Neuronal stem cell (in vitro differentiated cells): ENCODE measurements around the gene AFAP1L2.

Experiments
- DNase-seq: peaks from one replicate; pipeline ENCODE4 v3.0.0-alpha.2; 2013; ENCODE audit warnings: low spot score
- H2AFZ ChIP-seq: one replicate; pipeline ENCODE4 v1.6.1; 2013; ENCODE audit warnings: mild to moderate bottlenecking, low read length, inconsistent platforms
- H2AK5ac ChIP-seq: 2 replicates; pipeline ENCODE4 v1.6.1; 2013; ENCODE audit warnings: low read depth, mild to moderate bottlenecking, inconsistent platforms, low read length, moderate library complexity, mixed read lengths
- H2BK120ac ChIP-seq: 2 replicates; pipeline ENCODE4 v1.6.1; 2013; ENCODE audit warnings: low read depth, mild to moderate bottlenecking, inconsistent platforms, low read length, moderate library complexity, mixed read lengths
- H2BK12ac ChIP-seq: one replicate; pipeline ENCODE4 v1.6.1; 2013; ENCODE audit warnings: low read length, inconsistent platforms
- H2BK15ac ChIP-seq: 2 replicates; pipeline ENCODE4 v1.6.1; 2013; ENCODE audit warnings: mild to moderate bottlenecking, low read length, inconsistent platforms, mixed read lengths
- H2BK5ac ChIP-seq: one replicate; pipeline ENCODE4 v1.6.1; 2013; ENCODE audit warnings: inconsistent platforms, mild to moderate bottlenecking, low read length, moderate library complexity
- H3K14ac ChIP-seq: one replicate; pipeline ENCODE4 v1.6.1; 2013; ENCODE audit warnings: low read length, inconsistent platforms
- H3K18ac ChIP-seq: 2 replicates; pipeline ENCODE4 v1.6.1; 2013; ENCODE audit warnings: low read length, inconsistent platforms
- H3K23ac ChIP-seq: 2 replicates; pipeline ENCODE4 v1.6.1; 2013; ENCODE audit warnings: low read depth, mild to moderate bottlenecking, mixed read lengths, low read length, inconsistent platforms; ENCODE audit not compliant: poor library complexity
- H3K27ac ChIP-seq: replicated peaks from 3 replicates; pipeline ENCODE4 v1.5.1; 2013; ENCODE audit warnings: low read length, inconsistent platforms
- H3K27me3 ChIP-seq, 3 experiments: 2 replicates each; pipeline ENCODE4 v1.6.1; 2013; ENCODE audit warnings: low read length in 3 of 3, mild to moderate bottlenecking in 2 of 3, inconsistent platforms in 1 of 3, low read depth in 1 of 3, mixed read lengths in 1 of 3, moderate library complexity in 1 of 3; ENCODE audit not compliant: control insufficient read depth in 3 of 3, insufficient read depth in 3 of 3
- H3K36me3 ChIP-seq, 2 donors: replicated peaks in 1 of 2; 2 replicates each; pipeline ENCODE4 v1.6.1; 2013; ENCODE audit warnings: low read length in 2 of 2; ENCODE audit not compliant: control insufficient read depth in 2 of 2, insufficient read depth in 2 of 2
- H3K4ac ChIP-seq: 2 replicates; pipeline ENCODE4 v1.6.1; 2013; ENCODE audit warnings: inconsistent platforms, mild to moderate bottlenecking, low read length, moderate library complexity
- H3K4me1 ChIP-seq, 2 donors: 1 replicate in 1 of 2; 2 replicates in 1 of 2; pipeline ENCODE4 v1.6.1; 2013; ENCODE audit warnings: low read length in 2 of 2, low read depth in 1 of 2; ENCODE audit not compliant: control insufficient read depth in 2 of 2, insufficient read depth in 1 of 2
- H3K4me2 ChIP-seq: one replicate; pipeline ENCODE4 v1.6.1; 2013; ENCODE audit warnings: mild to moderate bottlenecking, low read length, inconsistent platforms; ENCODE audit not compliant: insufficient read depth, poor library complexity, severe bottlenecking
- H3K4me3 ChIP-seq, 2 donors: 2 replicates each; pipeline ENCODE4 v1.5.1; 2013; ENCODE audit warnings: low read length in 2 of 2, mild to moderate bottlenecking in 2 of 2, inconsistent platforms in 1 of 2, moderate library complexity in 1 of 2
- H3K79me1 ChIP-seq: one replicate; pipeline ENCODE4 v1.6.1; 2013; ENCODE audit warnings: low read depth, mild to moderate bottlenecking, inconsistent platforms, low read length, moderate library complexity
- H3K9ac ChIP-seq: one replicate; pipeline ENCODE4 v1.6.1; 2013; ENCODE audit warnings: mild to moderate bottlenecking, low read depth, low read length, inconsistent platforms; ENCODE audit not compliant: poor library complexity
- H3K9me3 ChIP-seq, 2 donors: replicated peaks in 1 of 2; 2 replicates each; pipeline versions ENCODE3 to v1.6.1; 2013; ENCODE audit warnings: low read length in 2 of 2, mild to moderate bottlenecking in 2 of 2, inconsistent platforms in 1 of 2, low read depth in 1 of 2, mixed read lengths in 1 of 2, moderate library complexity in 1 of 2; ENCODE audit not compliant: control insufficient read depth in 2 of 2, insufficient read depth in 1 of 2
- H4K8ac ChIP-seq: one replicate; pipeline ENCODE4 v1.6.1; 2013; ENCODE audit warnings: low read depth, mild to moderate bottlenecking, inconsistent platforms, low read length, moderate library complexity
- H4K91ac ChIP-seq: one replicate; pipeline ENCODE4 v1.6.1; 2013; ENCODE audit warnings: low read length, low read depth, mild to moderate bottlenecking, inconsistent platforms; ENCODE audit not compliant: poor library complexity
- WGBS, 2 donors: extraction: QIAGEN DNeasy Blood & Tissue Kit; methylation state at CpG; one replicate each; pipeline ENCODE4 v1.1.7; 2013; ENCODE audit warnings: missing lambda C conversion rate in 2 of 2, mixed read lengths in 1 of 2; ENCODE audit not compliant: insufficient read length in 2 of 2, insufficient replicate concordance in 1 of 2; ENCODE audit errors: extremely low coverage in 2 of 2; 5-methylcytosine and 5-hydroxymethylcytosine counted together

Gene AFAP1L2

DNA sequence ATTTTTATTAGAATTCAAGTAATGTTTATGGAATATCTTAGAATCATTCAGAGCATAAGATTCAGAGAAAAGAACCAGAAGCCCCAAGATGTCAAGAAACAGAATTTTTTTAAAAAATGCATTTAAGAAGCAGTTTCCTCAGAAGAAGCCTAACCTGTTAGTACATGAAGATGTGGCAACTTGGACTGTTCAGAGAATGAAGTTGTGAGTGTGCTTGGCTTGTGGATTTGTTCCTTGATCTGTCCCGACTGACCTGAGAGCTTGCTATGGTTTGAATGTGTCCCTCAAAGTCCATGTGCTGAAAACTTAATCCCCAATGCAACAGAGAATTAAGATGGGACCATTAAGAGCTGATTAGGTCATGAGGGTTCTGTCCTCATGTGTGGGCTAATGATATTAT lies 13.8 kb upstream of the AFAP1L2 start:
- Histone ChIP-seq H3K4me2 (no peak overlapping the region), H4K91ac (no peak overlapping the region), H3K4me1 (no peaks in the 10 kb centered on the region), H2AFZ (no peak overlapping the region), H2BK15ac (no peak overlapping the region), H3K36me3 (no peaks in the 10 kb centered on the region), H3K4ac (no peak overlapping the region), H3K27me3 (peaks cover 0 to 20% (median 0%) of the 10 kb centered on the region in 3 experiments), H2AK5ac (no peak overlapping the region), H2BK12ac (no peak overlapping the region), H3K9me3 (no peaks in the 10 kb centered on the region), H3K79me1 (no peaks in the 10 kb centered on the region), H3K9ac (no peak overlapping the region), H3K4me3 (no peak overlapping the region), H2BK120ac (no peak overlapping the region), H3K14ac (no peak overlapping the region), H4K8ac (no peak overlapping the region), H3K18ac (no peak overlapping the region), H2BK5ac (no peak overlapping the region), H3K23ac (no peak overlapping the region), H3K27ac (no peak overlapping the region)
- no CpG with 5 or more reads among the region's 1 CpG for WGBS, 2 donors
- DNase-seq = no peak

DNA sequence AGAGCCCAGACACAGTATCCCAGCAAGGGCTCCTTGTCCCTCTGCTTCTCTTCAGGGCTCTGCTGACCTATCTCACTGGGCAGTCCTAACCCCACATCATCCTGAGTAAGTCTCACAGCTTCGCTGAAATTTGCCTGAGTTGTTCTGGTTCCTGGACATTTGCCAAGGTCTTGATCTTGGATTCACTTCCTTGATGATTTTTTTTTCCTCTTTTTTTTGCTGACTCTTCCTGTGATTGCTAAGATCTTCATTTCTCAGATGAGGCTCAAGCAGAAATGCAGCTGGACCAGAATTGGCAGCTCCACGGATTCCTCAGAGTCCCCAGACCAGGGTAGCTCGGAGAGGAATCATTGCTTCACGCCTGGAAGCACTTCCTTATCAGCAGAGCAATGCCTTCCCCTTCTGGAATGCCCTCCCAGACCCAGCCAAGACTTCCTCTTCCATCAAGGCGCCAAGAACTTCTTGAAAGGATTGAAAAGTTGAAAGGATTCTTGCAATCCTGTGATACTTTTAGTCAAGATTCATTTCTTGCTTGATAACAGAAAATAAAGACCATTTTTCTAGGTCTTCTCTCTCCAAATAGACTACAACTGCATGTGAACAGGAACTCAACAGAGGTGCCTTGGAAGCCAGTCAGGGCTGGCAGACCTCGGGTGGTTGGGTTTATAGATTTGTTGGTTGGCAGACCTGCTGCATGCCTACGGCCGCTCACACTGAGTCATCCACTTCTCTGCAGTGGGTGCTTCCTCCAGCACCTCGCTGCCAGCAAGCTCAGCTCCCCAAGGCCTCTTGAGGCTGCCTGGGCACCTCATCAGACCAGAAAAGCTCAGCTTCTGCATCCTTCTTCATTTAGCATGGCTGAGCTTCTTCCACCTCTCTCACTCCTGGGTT lies 8.8 kb upstream of the AFAP1L2 start:
- H3K4me3 ChIP-seq = no peak overlapping the region
- H4K8ac ChIP-seq = no peak overlapping the region
- no peak overlapping the region for H3K27ac ChIP-seq
- no peak overlapping the region for H2BK120ac ChIP-seq
- H3K23ac ChIP-seq = no peak overlapping the region
- H3K4me2 ChIP-seq = no peak overlapping the region
- no peaks in the 10 kb centered on the region for H3K36me3 ChIP-seq
- H2BK15ac ChIP-seq = no peak overlapping the region
- H2AK5ac ChIP-seq = no peak overlapping the region
- H3K18ac ChIP-seq = peak overlapping the region; percentile 85
- DNase-seq = no peak
- H3K79me1 ChIP-seq = no peaks in the 10 kb centered on the region
- H3K4ac ChIP-seq = no peak overlapping the region
- peaks cover 1 to 9% of the 10 kb centered on the region in 2 donors for H3K4me1 ChIP-seq
- H2BK5ac ChIP-seq = no peak overlapping the region
- peaks cover 0 to 50% (median 0%) of the 10 kb centered on the region in 3 experiments for H3K27me3 ChIP-seq
- no peak overlapping the region for H2AFZ ChIP-seq
- H3K9me3 ChIP-seq = no peaks in the 10 kb centered on the region
- H2BK12ac ChIP-seq = no peak overlapping the region
- H4K91ac ChIP-seq = no peak overlapping the region
- no peak overlapping the region for H3K14ac ChIP-seq
- no CpG with 5 or more reads among the region's 9 CpGs for WGBS, 2 donors
- H3K9ac ChIP-seq = no peak overlapping the region

DNA sequence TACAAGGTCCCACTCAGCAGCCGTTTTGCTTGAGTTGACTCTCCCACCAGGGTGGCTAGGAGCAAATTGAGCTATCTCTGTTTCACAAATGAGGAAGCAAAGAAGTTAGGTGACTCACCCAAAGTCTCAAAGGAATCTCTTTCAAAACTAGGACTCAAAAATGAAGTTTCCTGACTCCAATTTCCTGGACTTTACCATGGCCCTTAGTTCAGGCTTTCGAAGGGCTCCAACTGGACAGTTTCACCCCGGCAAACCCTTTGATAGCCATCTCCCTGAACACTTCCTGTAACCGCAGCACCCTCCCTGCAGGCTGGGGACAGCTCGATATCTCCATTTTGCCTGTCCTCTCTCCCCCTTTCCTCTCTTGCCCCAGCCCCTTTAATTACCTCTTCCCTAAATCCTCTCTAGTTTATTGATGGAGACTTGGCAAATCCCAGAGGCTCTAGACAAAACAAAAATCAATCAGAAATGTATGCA lies 4.7 kb upstream of the AFAP1L2 start:
- Histone ChIP-seq H3K4ac (no peak overlapping the region), H2BK5ac (no peak overlapping the region), H3K14ac (no peak overlapping the region), H3K9ac (no peak overlapping the region), H3K4me3 (no peak overlapping the region), H4K8ac (no peak overlapping the region), H3K4me2 (no peak overlapping the region), H4K91ac (no peak overlapping the region), H3K36me3 (no peaks in the 10 kb centered on the region), H3K9me3 (no peaks in the 10 kb centered on the region), H2AFZ (peak overlapping the region; percentile 76), H2AK5ac (no peak overlapping the region), H3K27ac (no peak overlapping the region), H2BK12ac (no peak overlapping the region), H3K23ac (no peak overlapping the region), H3K4me1 (peaks cover 2 to 12% of the 10 kb centered on the region in 2 donors), H3K79me1 (no peaks in the 10 kb centered on the region), H3K27me3 (peaks cover 10 to 72% (median 16%) of the 10 kb centered on the region in 3 experiments), H3K18ac (no peak overlapping the region), H2BK120ac (no peak overlapping the region), H2BK15ac (no peak overlapping the region)
- DNase-seq = no peak
- WGBS, 2 donors = no CpG with 5 or more reads among the region's 5 CpGs

DNA sequence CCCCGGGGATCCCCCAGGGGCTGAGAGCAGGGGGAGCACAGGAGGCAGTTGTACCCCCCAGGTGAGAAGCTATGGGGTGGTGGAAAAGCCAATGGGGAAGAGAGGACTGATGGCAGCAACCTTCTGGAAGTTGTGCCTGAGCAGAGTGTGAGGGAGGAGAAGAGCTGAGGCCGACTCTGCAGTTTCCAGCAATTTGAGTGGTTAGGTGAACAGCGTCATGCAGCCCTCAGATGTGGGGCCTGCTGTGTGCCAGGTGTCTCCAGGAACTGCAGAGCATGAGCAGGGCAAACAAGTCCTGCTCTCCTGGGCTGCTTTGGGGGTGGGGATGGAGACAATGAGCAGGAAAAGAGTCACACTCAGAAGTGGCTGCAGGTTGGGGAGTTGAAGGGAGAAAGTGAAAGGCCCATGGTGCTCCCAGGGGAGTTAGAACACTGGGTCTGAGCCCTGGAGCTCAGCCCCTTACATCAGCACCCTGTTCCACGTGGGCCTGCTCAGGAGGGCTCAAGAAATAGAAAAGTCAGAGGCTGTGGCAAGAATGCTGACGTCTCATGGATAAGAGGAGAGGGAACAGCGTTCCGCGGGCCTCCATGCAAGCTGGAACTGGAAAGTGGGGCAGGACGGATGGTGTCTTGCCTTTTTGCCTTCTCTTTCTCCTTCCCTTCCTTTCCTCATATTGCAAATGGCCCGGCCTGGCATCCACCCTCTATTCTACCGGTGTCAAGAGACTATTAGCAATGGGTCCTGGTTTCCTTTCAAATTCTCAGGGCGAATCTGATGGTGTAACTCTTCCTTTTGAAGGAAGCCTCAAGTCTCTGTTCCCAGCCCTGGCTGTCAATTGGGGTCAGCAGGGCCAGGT lies 4.0 kb upstream of the AFAP1L2 start:
- H3K9ac ChIP-seq = no peak overlapping the region
- peak overlapping the region; percentile 70 for H2BK15ac ChIP-seq
- peaks cover 10 to 78% (median 22%) of the 10 kb centered on the region in 3 experiments for H3K27me3 ChIP-seq
- peak overlapping the region; percentile 37 for H2AK5ac ChIP-seq
- no peak for DNase-seq
- H2AFZ ChIP-seq = peak overlapping the region; percentile 76
- peaks cover 2 to 14% of the 10 kb centered on the region in 2 donors for H3K4me1 ChIP-seq
- H3K4me2 ChIP-seq = no peak overlapping the region
- H3K36me3 ChIP-seq = no peaks in the 10 kb centered on the region
- peak overlapping the region; percentile 68 for H4K8ac ChIP-seq
- H3K9me3 ChIP-seq = no peaks in the 10 kb centered on the region
- peak overlapping the region; percentile 78 for H3K18ac ChIP-seq
- H3K79me1 ChIP-seq = no peaks in the 10 kb centered on the region
- WGBS, 2 donors = no CpG with 5 or more reads among the region's 12 CpGs
- no peak overlapping the region for H2BK12ac ChIP-seq
- no peak overlapping the region for H4K91ac ChIP-seq
- no peak overlapping the region for H3K23ac ChIP-seq
- no peak overlapping the region for H2BK5ac ChIP-seq
- H3K4ac ChIP-seq = no peak overlapping the region
- no peak overlapping the region for H3K14ac ChIP-seq
- no peak overlapping the region for H2BK120ac ChIP-seq
- H3K27ac ChIP-seq = no peak overlapping the region
- H3K4me3 ChIP-seq = no peak overlapping the region
